ENCODE results near the gene BDP1. TPM values are rescaled to one million over a fixed set of nuclear protein-coding genes. Genes with fewer than 3 reads are reported as not detected.

Gene BDP1
- polyA plus RNA-seq, 1 of the 3 experiments (the other 2 are of a cell fraction): 4.4 TPM

DNA sequence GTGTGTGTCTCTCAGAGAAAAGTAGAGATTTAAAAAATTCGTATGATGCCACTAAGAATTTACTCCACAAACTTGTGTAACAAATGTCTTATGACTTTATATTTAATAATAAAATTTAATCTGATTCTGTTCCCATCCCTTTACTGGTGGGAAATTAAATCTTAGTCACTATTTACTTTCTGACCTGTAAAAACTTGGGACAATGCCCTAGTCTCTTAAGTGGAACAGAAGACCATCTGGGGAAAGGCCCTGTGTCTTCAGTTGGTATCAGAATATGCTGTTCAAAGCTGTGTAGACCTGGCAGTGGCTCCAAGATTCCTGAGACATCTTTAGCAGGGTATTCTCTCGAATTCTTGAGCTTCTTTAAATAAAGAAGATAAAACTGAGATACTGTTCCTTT lies 2.6 kb upstream of the BDP1 start:
- WGBS (ENCODE audit: low lambda C conversion rate): 23% methylated on average over 2 of the region's 2 CpGs
- Histone ChIP-seq H3F3A (replicated peaks; ENCODE audit: insufficient read depth) (peaks cover 8% of the 10 kb centered on the region), H3K4me2 (no peak overlapping the region)

More for the DNA sequence above, 2.6 kb upstream of the BDP1 start:
- no peak overlapping the region for H3K27ac ChIP-seq (ENCODE audit: low read depth in 2 of 2, low read length in 1 of 2)
- H4K20me1 ChIP-seq (ENCODE audit: insufficient read depth): peaks cover 13% of the 10 kb centered on the region
- no peak for DNase-seq
- H3K27me3 ChIP-seq (ENCODE audit: insufficient read depth): peaks cover 17% of the 10 kb centered on the region; the same call in 1 of the 2 replicates
- peaks cover 4 to 10% of the 10 kb centered on the region in 2 experiments for H3K4me1 ChIP-seq (ENCODE audit: control insufficient read depth in 1 of 2, insufficient read depth in 2 of 2, low read depth in 1 of 2, low read length in 1 of 2)
- no peaks in the 10 kb centered on the region for H3K36me3 ChIP-seq (replicated peaks in 1 of 2; ENCODE audit: control insufficient read depth in 1 of 2, insufficient read depth in 2 of 2, low read length in 1 of 2)
- CTCF ChIA-PET: interaction anchor here (1.5 kb wide), 1 partner anchor 22 kb away, joined by 4 read pairs; no protein-coding TSS in a partner anchor
- peaks cover 21% of the 10 kb centered on the region for H3K79me2 ChIP-seq (ENCODE audit: insufficient read depth)
- no peak overlapping the region for H2AFZ ChIP-seq (ENCODE audit: low read depth)
- TF ChIP-seq NFIC (IDR thresholded peaks at IDR 0.05; ENCODE audit: borderline replicate concordance): no peak
- TF ChIP-seq TAF1 (IDR thresholded peaks at IDR 0.05; ENCODE audit: borderline replicate concordance, low read depth, low read length): no peak
- TF ChIP-seq, protein P1, sequence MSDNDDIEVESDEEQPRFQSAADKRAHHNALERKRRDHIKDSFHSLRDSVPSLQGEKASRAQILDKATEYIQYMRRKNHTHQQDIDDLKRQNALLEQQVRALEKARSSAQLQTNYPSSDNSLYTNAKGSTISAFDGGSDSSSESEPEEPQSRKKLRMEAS (IDR thresholded peaks at IDR 0.05; ENCODE audit: low read depth): no peak
- TF ChIP-seq, protein P2, sequence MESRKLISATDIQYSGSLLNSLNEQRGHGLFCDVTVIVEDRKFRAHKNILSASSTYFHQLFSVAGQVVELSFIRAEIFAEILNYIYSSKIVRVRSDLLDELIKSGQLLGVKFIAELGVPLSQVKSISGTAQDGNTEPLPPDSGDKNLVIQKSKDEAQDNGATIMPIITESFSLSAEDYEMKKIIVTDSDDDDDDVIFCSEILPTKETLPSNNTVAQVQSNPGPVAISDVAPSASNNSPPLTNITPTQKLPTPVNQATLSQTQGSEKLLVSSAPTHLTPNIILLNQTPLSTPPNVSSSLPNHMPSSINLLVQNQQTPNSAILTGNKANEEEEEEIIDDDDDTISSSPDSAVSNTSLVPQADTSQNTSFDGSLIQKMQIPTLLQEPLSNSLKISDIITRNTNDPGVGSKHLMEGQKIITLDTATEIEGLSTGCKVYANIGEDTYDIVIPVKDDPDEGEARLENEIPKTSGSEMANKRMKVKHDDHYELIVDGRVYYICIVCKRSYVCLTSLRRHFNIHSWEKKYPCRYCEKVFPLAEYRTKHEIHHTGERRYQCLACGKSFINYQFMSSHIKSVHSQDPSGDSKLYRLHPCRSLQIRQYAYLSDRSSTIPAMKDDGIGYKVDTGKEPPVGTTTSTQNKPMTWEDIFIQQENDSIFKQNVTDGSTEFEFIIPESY (IDR thresholded peaks at IDR 0.05; ENCODE audit: borderline replicate concordance, low read depth): no peak
- TF ChIP-seq MEF2A (IDR thresholded peaks at IDR 0.05; ENCODE audit: borderline replicate concordance, low read depth): no peak
- no peak for TF ChIP-seq JUND (IDR thresholded peaks at IDR 0.05)
- TF ChIP-seq TCF12 (IDR thresholded peaks at IDR 0.05): no peak
- TF ChIP-seq SIN3A (IDR thresholded peaks at IDR 0.05; ENCODE audit: borderline replicate concordance, low read depth, low read length): no peak
- TF ChIP-seq RAD21 (IDR thresholded peaks at IDR 0.05; ENCODE audit: low read length): no peak
- TF ChIP-seq, protein P3, sequence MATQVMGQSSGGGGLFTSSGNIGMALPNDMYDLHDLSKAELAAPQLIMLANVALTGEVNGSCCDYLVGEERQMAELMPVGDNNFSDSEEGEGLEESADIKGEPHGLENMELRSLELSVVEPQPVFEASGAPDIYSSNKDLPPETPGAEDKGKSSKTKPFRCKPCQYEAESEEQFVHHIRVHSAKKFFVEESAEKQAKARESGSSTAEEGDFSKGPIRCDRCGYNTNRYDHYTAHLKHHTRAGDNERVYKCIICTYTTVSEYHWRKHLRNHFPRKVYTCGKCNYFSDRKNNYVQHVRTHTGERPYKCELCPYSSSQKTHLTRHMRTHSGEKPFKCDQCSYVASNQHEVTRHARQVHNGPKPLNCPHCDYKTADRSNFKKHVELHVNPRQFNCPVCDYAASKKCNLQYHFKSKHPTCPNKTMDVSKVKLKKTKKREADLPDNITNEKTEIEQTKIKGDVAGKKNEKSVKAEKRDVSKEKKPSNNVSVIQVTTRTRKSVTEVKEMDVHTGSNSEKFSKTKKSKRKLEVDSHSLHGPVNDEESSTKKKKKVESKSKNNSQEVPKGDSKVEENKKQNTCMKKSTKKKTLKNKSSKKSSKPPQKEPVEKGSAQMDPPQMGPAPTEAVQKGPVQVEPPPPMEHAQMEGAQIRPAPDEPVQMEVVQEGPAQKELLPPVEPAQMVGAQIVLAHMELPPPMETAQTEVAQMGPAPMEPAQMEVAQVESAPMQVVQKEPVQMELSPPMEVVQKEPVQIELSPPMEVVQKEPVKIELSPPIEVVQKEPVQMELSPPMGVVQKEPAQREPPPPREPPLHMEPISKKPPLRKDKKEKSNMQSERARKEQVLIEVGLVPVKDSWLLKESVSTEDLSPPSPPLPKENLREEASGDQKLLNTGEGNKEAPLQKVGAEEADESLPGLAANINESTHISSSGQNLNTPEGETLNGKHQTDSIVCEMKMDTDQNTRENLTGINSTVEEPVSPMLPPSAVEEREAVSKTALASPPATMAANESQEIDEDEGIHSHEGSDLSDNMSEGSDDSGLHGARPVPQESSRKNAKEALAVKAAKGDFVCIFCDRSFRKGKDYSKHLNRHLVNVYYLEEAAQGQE (IDR thresholded peaks at IDR 0.05; ENCODE audit: low read depth, low read length): no peak
- no peak for TF ChIP-seq SMC3 (IDR thresholded peaks at IDR 0.05; ENCODE audit: low read depth, low read length)
- TF ChIP-seq CHD2 (IDR thresholded peaks at IDR 0.05; ENCODE audit: low read length, partially characterized antibody): no peak
- TF ChIP-seq RCOR1 (IDR thresholded peaks at IDR 0.05; ENCODE audit: low read length): no peak
- TF ChIP-seq, protein P4, sequence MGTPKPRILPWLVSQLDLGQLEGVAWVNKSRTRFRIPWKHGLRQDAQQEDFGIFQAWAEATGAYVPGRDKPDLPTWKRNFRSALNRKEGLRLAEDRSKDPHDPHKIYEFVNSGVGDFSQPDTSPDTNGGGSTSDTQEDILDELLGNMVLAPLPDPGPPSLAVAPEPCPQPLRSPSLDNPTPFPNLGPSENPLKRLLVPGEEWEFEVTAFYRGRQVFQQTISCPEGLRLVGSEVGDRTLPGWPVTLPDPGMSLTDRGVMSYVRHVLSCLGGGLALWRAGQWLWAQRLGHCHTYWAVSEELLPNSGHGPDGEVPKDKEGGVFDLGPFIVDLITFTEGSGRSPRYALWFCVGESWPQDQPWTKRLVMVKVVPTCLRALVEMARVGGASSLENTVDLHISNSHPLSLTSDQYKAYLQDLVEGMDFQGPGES (IDR thresholded peaks at IDR 0.05; ENCODE audit: low read depth, low read length): no peak
- TF ChIP-seq RFX5 (IDR thresholded peaks at IDR 0.05; ENCODE audit: low read length): no peak
- TF ChIP-seq GATA2 (CRISPR knock-in tag; IDR thresholded peaks at IDR 0.05): no peak
- no peaks in the 10 kb centered on the region for H3K9me3 ChIP-seq
- no peak overlapping the region for H3K9ac ChIP-seq
- POLR2A ChIA-PET: no interaction called here
- H3K9me2 ChIP-seq: no peaks in the 10 kb centered on the region
- H3K4me3 ChIP-seq (ENCODE audit: low read depth in 2 of 2, low read length in 1 of 2): no peak overlapping the region
